Natural killer cell (primary cell): ENCODE data around the gene C12orf75. TPM values are rescaled to one million over a fixed set of nuclear protein-coding genes. Genes with fewer than 3 reads are reported as not detected.

Experiments used
- ATAC-seq, 3 donors: fragments of 150-1000 bp in 2 of 3; fragments of 200-7000 bp in 1 of 3; cut with Tn5 transposase; 1 replicate in 1 of 3; 2 replicates in 2 of 3; pipeline ENCODE4 v1.10.0; 2021; ENCODE audit warnings: mild to moderate bottlenecking in 2 of 3, moderate library complexity in 2 of 3
- DNase-seq, 2 donors: peaks; one replicate each; pipeline versions ENCODE4 v3.0.0 to v3.0.0-alpha.2; 2013 to 2021; ENCODE audit warnings: mixed read lengths in 1 of 2
- H3K27ac ChIP-seq: one replicate; pipeline ENCODE4 v1.5.1; 2013; ENCODE audit warnings: mild to moderate bottlenecking, low read length
- H3K27me3 ChIP-seq: one replicate; pipeline ENCODE4 v1.6.1; 2013; ENCODE audit warnings: low read length; ENCODE audit not compliant: control insufficient read depth, insufficient read depth
- H3K36me3 ChIP-seq: one replicate; pipeline ENCODE4 v1.6.1; 2013; ENCODE audit warnings: low read length; ENCODE audit not compliant: control insufficient read depth, insufficient read depth
- H3K4me1 ChIP-seq: one replicate; pipeline ENCODE4 v1.6.1; 2013; ENCODE audit warnings: low read length; ENCODE audit not compliant: control insufficient read depth, insufficient read depth
- H3K4me3 ChIP-seq: one replicate; pipeline ENCODE4 v1.5.1; 2013; ENCODE audit warnings: low read length
- H3K9me3 ChIP-seq: one replicate; pipeline ENCODE4 v1.6.1; 2013; ENCODE audit warnings: low read length; ENCODE audit not compliant: control insufficient read depth, insufficient read depth
- H3K27ac Mint-ChIP-seq, 2 donors: one replicate each; pipeline ENCODE4 v1.8.0; 2022; ENCODE audit warnings: mild to moderate bottlenecking in 2 of 2, mixed read lengths in 2 of 2, moderate library complexity in 1 of 2
- H3K27me3 Mint-ChIP-seq, 2 donors: one replicate each; pipeline ENCODE4 v1.8.0; 2022; ENCODE audit warnings: low read depth in 2 of 2, mixed read lengths in 2 of 2
- H3K36me3 Mint-ChIP-seq: one replicate; pipeline ENCODE4 v1.8.0; 2022; ENCODE audit warnings: mixed read lengths
- H3K4me1 Mint-ChIP-seq, 2 donors: one replicate each; pipeline ENCODE4 v1.8.0; 2022; ENCODE audit warnings: mixed read lengths in 2 of 2
- H3K4me3 Mint-ChIP-seq: one replicate; pipeline ENCODE4 v1.8.0; 2022; ENCODE audit warnings: mild to moderate bottlenecking, moderate library complexity, mixed read lengths
- H3K9me3 Mint-ChIP-seq, 2 donors: one replicate each; pipeline ENCODE4 v1.8.0; 2022; ENCODE audit warnings: mixed read lengths in 2 of 2
- WGBS: methylation state at CpG from one replicate; pipeline ENCODE4 v1.1.7; 2013; ENCODE audit warnings: missing lambda C conversion rate; ENCODE audit not compliant: insufficient coverage; 5-methylcytosine and 5-hydroxymethylcytosine counted together
- intact Hi-C: fragments of 100-400 bp; cut with micrococcal nuclease; formaldehyde crosslinking; loops from one replicate; pipeline ENCODE4 v1.14.2; 2022
- total RNA-seq, 4 donors: library from RNA; stranded (reverse); fragments of 120-200 nt in 1 of 4; gene quantifications; one replicate each; pipeline versions ENCODE4 v1.2.3 to v1.2.4, GENCODE V29; 2013 to 2022
- TF ChIP-seq, protein P1 (sequence below): fragments of 200-600 bp; IDR thresholded peaks from one replicate; pipeline ENCODE4 v1.8.0; 2022; ENCODE audit warnings: antibody characterized with exemption

Gene C12orf75
- total RNA-seq, 3 donors from 2014 or later (not counting 1 experiment from before 2014, with no cell fraction given) = 121 to 131 (median 128) TPM

DNA sequence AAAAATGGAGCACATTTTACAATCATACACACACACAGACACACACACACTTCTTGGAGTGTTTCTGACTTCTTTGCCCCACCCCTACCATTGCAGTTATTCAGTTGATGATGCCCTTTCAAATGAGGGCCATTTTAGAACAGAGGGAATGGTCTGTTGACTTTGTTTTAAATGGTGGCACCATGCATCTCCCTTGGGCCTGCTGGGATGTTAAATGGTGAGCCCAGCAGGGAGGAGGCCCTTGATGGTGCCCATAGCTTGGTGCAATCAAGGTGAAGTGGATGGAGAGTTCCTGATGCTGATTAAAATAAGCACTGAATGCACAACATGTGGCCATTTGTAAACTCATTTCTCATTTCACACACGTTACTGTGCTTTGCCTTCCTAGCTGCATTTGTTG, 13.3 kb downstream of the C12orf75 start:
- intact Hi-C loops = no loop called here

DNA sequence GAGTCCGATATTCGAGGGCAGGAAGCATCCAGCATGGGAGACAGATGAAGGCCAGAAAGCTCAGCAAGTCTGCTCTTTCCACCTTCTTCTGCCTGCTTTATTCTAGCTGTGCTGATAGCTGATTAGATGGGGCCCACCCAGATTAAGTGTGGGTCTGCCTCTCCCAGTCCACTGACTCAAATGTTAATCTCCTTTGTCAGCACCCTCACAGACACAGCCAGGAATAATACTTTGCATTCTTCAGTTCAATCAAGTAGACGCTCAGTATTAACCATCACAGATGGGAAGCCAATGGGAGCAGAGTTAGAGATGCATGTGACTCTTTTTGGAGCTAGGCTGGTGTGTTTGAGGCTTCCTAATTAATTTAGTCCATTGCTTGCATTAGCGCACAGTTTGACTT, 17.0 kb downstream of the C12orf75 start:
- H3K27me3 Mint-ChIP-seq = no peaks in the 10 kb centered on the region
- peaks cover 14% of the 10 kb centered on the region for H3K4me1 ChIP-seq
- no peaks in the 10 kb centered on the region for H3K9me3 ChIP-seq
- peaks cover 68 to 69% of the 10 kb centered on the region in 2 donors for H3K4me1 Mint-ChIP-seq
- no peaks in the 10 kb centered on the region for H3K9me3 Mint-ChIP-seq
- 97% methylated on average over 4 of the region's 4 CpGs for WGBS
- ATAC-seq = no peak
- no peak overlapping the region for H3K4me3 Mint-ChIP-seq
- no peak for DNase-seq
- peak overlapping the region; percentile 4 to 16 for H3K27ac Mint-ChIP-seq
- no peaks in the 10 kb centered on the region for H3K36me3 ChIP-seq
- H3K27me3 ChIP-seq = no peaks in the 10 kb centered on the region
- no peak overlapping the region for H3K4me3 ChIP-seq
- no peak overlapping the region for H3K27ac ChIP-seq
- TF ChIP-seq, protein P1, sequence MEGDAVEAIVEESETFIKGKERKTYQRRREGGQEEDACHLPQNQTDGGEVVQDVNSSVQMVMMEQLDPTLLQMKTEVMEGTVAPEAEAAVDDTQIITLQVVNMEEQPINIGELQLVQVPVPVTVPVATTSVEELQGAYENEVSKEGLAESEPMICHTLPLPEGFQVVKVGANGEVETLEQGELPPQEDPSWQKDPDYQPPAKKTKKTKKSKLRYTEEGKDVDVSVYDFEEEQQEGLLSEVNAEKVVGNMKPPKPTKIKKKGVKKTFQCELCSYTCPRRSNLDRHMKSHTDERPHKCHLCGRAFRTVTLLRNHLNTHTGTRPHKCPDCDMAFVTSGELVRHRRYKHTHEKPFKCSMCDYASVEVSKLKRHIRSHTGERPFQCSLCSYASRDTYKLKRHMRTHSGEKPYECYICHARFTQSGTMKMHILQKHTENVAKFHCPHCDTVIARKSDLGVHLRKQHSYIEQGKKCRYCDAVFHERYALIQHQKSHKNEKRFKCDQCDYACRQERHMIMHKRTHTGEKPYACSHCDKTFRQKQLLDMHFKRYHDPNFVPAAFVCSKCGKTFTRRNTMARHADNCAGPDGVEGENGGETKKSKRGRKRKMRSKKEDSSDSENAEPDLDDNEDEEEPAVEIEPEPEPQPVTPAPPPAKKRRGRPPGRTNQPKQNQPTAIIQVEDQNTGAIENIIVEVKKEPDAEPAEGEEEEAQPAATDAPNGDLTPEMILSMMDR = no peak
- intact Hi-C loops = no loop called here
- no peaks in the 10 kb centered on the region for H3K36me3 Mint-ChIP-seq

More for the DNA sequence above, 13.3 kb downstream of the C12orf75 start:
- TF ChIP-seq, protein P1 = no peak
- no peaks in the 10 kb centered on the region for H3K4me1 ChIP-seq
- no peak overlapping the region for H3K4me3 Mint-ChIP-seq
- H3K9me3 Mint-ChIP-seq = peaks cover 0 to 5% of the 10 kb centered on the region in 2 donors
- no peak for DNase-seq
- H3K4me1 Mint-ChIP-seq = peaks cover 52 to 56% of the 10 kb centered on the region in 2 donors
- peak overlapping the region; percentile 73 to 77 for H3K27ac Mint-ChIP-seq
- H3K27me3 Mint-ChIP-seq = no peaks in the 10 kb centered on the region
- no peaks in the 10 kb centered on the region for H3K27me3 ChIP-seq
- H3K36me3 Mint-ChIP-seq = peaks cover 7% of the 10 kb centered on the region
- peaks cover 2% of the 10 kb centered on the region for H3K36me3 ChIP-seq
- no peak overlapping the region for H3K27ac ChIP-seq
- no peak for ATAC-seq
- 90% methylated on average over 1 of the region's 1 CpG for WGBS
- H3K4me3 ChIP-seq = no peak overlapping the region
- peaks cover 8% of the 10 kb centered on the region for H3K9me3 ChIP-seq

DNA sequence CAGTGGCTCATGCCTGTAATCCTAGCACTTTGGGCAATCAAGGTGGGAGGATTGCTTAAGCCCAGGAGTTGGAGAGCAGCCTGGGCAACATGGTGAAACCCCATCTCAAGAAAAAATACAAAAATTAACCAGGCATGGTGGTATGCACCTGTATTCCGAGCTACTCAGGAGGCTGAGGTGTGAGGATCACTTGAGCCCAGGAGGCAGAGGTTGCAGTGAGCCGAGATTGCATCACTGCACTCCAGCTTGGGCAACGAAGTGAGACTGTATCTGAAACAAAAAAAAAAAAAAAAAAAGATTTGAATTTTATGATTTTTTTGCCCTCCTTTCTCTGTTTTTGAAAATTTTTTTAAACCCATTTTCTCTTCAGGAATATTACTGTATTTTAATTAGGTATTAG, 17.7 kb downstream of the C12orf75 start:
- H3K4me3 ChIP-seq = no peak overlapping the region
- 80% methylated on average over 3 of the region's 3 CpGs for WGBS
- peak overlapping the region in 1 of 2 donors; percentile 30 for H3K27ac Mint-ChIP-seq
- TF ChIP-seq, protein P1 = no peak
- peaks cover 14% of the 10 kb centered on the region for H3K4me1 ChIP-seq
- H3K9me3 Mint-ChIP-seq = no peaks in the 10 kb centered on the region
- no peaks in the 10 kb centered on the region for H3K9me3 ChIP-seq
- H3K36me3 ChIP-seq = no peaks in the 10 kb centered on the region
- no peaks in the 10 kb centered on the region for H3K27me3 Mint-ChIP-seq
- no peaks in the 10 kb centered on the region for H3K36me3 Mint-ChIP-seq
- ATAC-seq (no peak), DNase-seq (no peak)
- no peak overlapping the region for H3K4me3 Mint-ChIP-seq
- H3K27me3 ChIP-seq = no peaks in the 10 kb centered on the region
- H3K27ac ChIP-seq = no peak overlapping the region
- H3K4me1 Mint-ChIP-seq = peaks cover 67 to 69% of the 10 kb centered on the region in 2 donors
- intact Hi-C loops = no loop called here

DNA sequence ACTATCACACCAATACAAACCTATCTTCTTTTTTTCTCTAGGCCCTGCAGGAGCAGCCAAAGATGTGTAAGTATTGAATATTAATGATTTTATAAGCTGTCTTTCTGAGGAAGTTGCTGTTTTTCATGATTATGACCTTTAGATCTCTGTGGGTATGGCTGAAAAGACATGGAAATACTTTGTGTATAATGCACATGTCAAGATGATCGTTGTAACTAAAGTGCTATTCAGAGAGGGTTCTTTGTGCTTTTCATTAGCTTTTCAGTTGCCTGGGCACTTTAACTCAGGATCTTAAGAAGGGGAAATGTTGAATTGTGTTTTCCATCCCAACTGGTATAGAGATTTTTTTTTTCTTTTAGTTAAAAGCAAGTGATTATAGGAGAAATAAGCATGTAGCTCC, 18.1 kb downstream of the C12orf75 start:
- Mint-ChIP-seq H3K27ac (peak overlapping the region; percentile 30 to 72), H3K9me3 (no peaks in the 10 kb centered on the region), H3K27me3 (no peaks in the 10 kb centered on the region), H3K36me3 (no peaks in the 10 kb centered on the region), H3K4me1 (peaks cover 67 to 68% of the 10 kb centered on the region in 2 donors), H3K4me3 (peak overlapping the region; percentile 4)
- H3K36me3 ChIP-seq = no peaks in the 10 kb centered on the region
- ATAC-seq (no peak), DNase-seq (no peak)
- no peaks in the 10 kb centered on the region for H3K9me3 ChIP-seq
- TF ChIP-seq, protein P1 = no peak
- 68% methylated on average over 1 of the region's 1 CpG for WGBS
- intact Hi-C loops = no loop called here
- no peaks in the 10 kb centered on the region for H3K27me3 ChIP-seq
- H3K4me3 ChIP-seq = no peak overlapping the region
- peaks cover 14% of the 10 kb centered on the region for H3K4me1 ChIP-seq
- H3K27ac ChIP-seq = no peak overlapping the region
